Uterus (tissue), 2 donors: Measurements from ENCODE around the gene ARHGEF19.

Experiments
- CTCF ChIP-seq, 4 experiments: fragments of 200-600 bp in 2 of 4; fragments of 450-650 bp in 2 of 4; sonication (generic) in 2 of 4; IDR thresholded peaks; one replicate each; pipeline ENCODE4 v1.5.1; 2016 to 2019; ENCODE audit warnings: antibody characterized with exemption in 4 of 4, mild to moderate bottlenecking in 2 of 4, moderate library complexity in 1 of 4
- POLR2A ChIP-seq, 2 donors: fragments of 450-650 bp; IDR thresholded peaks; one replicate each; pipeline ENCODE4 v1.6.1; 2016; ENCODE audit warnings: antibody characterized with exemption in 2 of 2, mild to moderate bottlenecking in 1 of 2, moderate library complexity in 1 of 2

DNA sequence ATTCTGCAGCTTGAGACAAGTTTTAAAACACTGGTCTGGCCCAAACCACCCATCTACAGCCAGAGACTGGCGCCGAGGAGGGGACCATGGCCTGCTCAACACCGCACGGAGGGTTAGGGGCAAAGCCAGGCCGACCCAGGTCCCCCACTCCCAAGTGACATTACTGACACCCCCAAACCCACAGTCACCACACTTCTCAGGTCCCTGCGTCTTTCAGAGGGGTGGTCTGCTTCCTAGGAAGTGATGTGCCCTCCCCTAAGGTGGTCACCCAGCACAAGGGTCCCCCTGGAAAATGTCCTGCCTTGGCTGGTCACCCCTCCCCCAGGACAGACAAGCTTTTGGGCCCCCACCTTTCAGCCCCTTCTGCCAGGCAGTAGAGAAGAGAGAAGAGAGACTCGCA is 35.8 kb downstream of the ARHGEF19 start:
- TF ChIP-seq CTCF (IDR thresholded peaks at IDR 0.05) = no peak
- TF ChIP-seq POLR2A (IDR thresholded peaks at IDR 0.05) = no peak
